H9 (cell line): Measurements from ENCODE around the gene GXYLT2. TPM values are rescaled to one million over a fixed set of nuclear protein-coding genes. Genes with fewer than 3 reads are reported as not detected.

ENCODE experiments used
- DNase-seq: peaks from one replicate; pipeline ENCODE4 v3.0.0-alpha.2; 2017
- H2AFZ ChIP-seq: one replicate; pipeline ENCODE4 v1.6.1; 2013; ENCODE audit warnings: mild to moderate bottlenecking, low read length, control low read depth, moderate library complexity
- H2AK5ac ChIP-seq: 2 replicates; pipeline ENCODE4 v1.6.1; 2013; ENCODE audit warnings: low read length, control low read depth, mixed read lengths; ENCODE audit not compliant: insufficient read length
- H2BK120ac ChIP-seq: one replicate; pipeline ENCODE4 v1.6.1; 2013; ENCODE audit warnings: low read depth, mild to moderate bottlenecking, low read length, control low read depth, inconsistent platforms; ENCODE audit not compliant: poor library complexity, severe bottlenecking
- H2BK12ac ChIP-seq: 2 replicates; pipeline ENCODE4 v1.6.1; 2013; ENCODE audit warnings: low read length, control low read depth, mixed read lengths, low read depth; ENCODE audit not compliant: insufficient read length
- H2BK15ac ChIP-seq: 2 replicates; pipeline ENCODE4 v1.6.1; 2013; ENCODE audit warnings: low read depth, low read length, control low read depth
- H2BK20ac ChIP-seq: one replicate; pipeline ENCODE4 v1.6.1; 2013; ENCODE audit warnings: low read depth, mild to moderate bottlenecking, low read length, control low read depth, inconsistent platforms; ENCODE audit not compliant: poor library complexity, severe bottlenecking
- H2BK5ac ChIP-seq: 2 replicates; pipeline ENCODE4 v1.6.1; 2013; ENCODE audit warnings: low read length, control low read depth, mixed read lengths; ENCODE audit not compliant: insufficient read length
- H3K14ac ChIP-seq: 2 replicates; pipeline ENCODE4 v1.6.1; 2013; ENCODE audit warnings: low read length, control low read depth; ENCODE audit not compliant: insufficient read depth
- H3K18ac ChIP-seq: 2 replicates; pipeline ENCODE4 v1.6.1; 2013; ENCODE audit warnings: low read depth, mild to moderate bottlenecking, mixed read lengths, low read length, control low read depth; ENCODE audit not compliant: insufficient read length
- H3K23ac ChIP-seq: 2 replicates; pipeline ENCODE4 v1.6.1; 2013; ENCODE audit warnings: low read length, control low read depth, mixed read lengths, low read depth; ENCODE audit not compliant: insufficient read length
- H3K23me2 ChIP-seq: 2 replicates; pipeline ENCODE4 v1.6.1; 2013; ENCODE audit warnings: low read depth, mild to moderate bottlenecking, mixed read lengths, low read length, control low read depth; ENCODE audit not compliant: insufficient read length, poor library complexity, severe bottlenecking
- H3K27ac ChIP-seq: 2 replicates; pipeline ENCODE4 v1.5.1; 2013; ENCODE audit warnings: low read length, control low read depth, mixed read lengths, low read depth; ENCODE audit not compliant: insufficient read length
- H3K27me3 ChIP-seq: 2 replicates; pipeline ENCODE4 v1.6.1; 2013; ENCODE audit warnings: low read length, control low read depth, inconsistent platforms; ENCODE audit not compliant: insufficient read depth
- H3K4ac ChIP-seq: 2 replicates; pipeline ENCODE4 v1.6.1; 2013; ENCODE audit warnings: low read depth, mild to moderate bottlenecking, control low read depth, inconsistent platforms, low read length, moderate library complexity
- H3K4me1 ChIP-seq: 2 replicates; pipeline ENCODE4 v1.6.1; 2013; ENCODE audit warnings: low read length, control low read depth, inconsistent platforms; ENCODE audit not compliant: insufficient read depth
- H3K4me2 ChIP-seq: 2 replicates; pipeline ENCODE4 v1.6.1; 2013; ENCODE audit warnings: low read length, control low read depth, mixed read lengths; ENCODE audit not compliant: insufficient read length, insufficient read depth
- H3K56ac ChIP-seq: 2 replicates; pipeline ENCODE4 v1.6.1; 2013; ENCODE audit warnings: low read depth, mild to moderate bottlenecking, mixed read lengths, low read length, control low read depth; ENCODE audit not compliant: insufficient read length
- H3K79me1 ChIP-seq: 2 replicates; pipeline ENCODE4 v1.6.1; 2013; ENCODE audit warnings: low read depth, mild to moderate bottlenecking, moderate library complexity, low read length, control low read depth, inconsistent platforms; ENCODE audit not compliant: insufficient read depth, poor library complexity, severe bottlenecking
- H3K79me2 ChIP-seq: 2 replicates; pipeline ENCODE4 v1.6.1; 2013; ENCODE audit warnings: low read length, control low read depth, inconsistent platforms; ENCODE audit not compliant: insufficient read depth
- H3K9ac ChIP-seq: 2 replicates; pipeline ENCODE4 v1.6.1; 2013; ENCODE audit warnings: low read length, control low read depth, mixed read lengths; ENCODE audit not compliant: insufficient read length; ENCODE audit errors: extremely low read depth
- H3K9me3 ChIP-seq: one replicate; pipeline ENCODE4 v1.6.1; 2013; ENCODE audit warnings: low read depth, low read length, inconsistent platforms; ENCODE audit not compliant: control insufficient read depth
- H3T11ph ChIP-seq: one replicate; pipeline ENCODE4 v1.6.1; 2013; ENCODE audit warnings: mild to moderate bottlenecking, low read length, control low read depth, inconsistent platforms
- H4K20me1 ChIP-seq: one replicate; pipeline ENCODE4 v1.6.1; 2013; ENCODE audit not compliant: control insufficient read depth, insufficient read length, insufficient read depth
- H4K5ac ChIP-seq: 2 replicates; pipeline ENCODE4 v1.6.1; 2013; ENCODE audit warnings: low read depth, mild to moderate bottlenecking, mixed read lengths, low read length, control low read depth; ENCODE audit not compliant: insufficient read length
- H4K8ac ChIP-seq: replicated peaks from 2 replicates; pipeline ENCODE4 v1.6.1; 2013; ENCODE audit warnings: low read length, control low read depth, mixed read lengths, low read depth; ENCODE audit not compliant: insufficient read length
- H4K91ac ChIP-seq: 2 replicates; pipeline ENCODE4 v1.6.1; 2013; ENCODE audit warnings: low read depth, mild to moderate bottlenecking, moderate library complexity, mixed read lengths, low read length, control low read depth; ENCODE audit not compliant: insufficient read length
- H3K27ac Mint-ChIP-seq, 3 experiments: 2 replicates in 2 of 3; 3 replicates in 1 of 3; pipeline ENCODE4 v1.8.0; 2020 to 2021; ENCODE audit warnings: mixed read lengths in 3 of 3, mild to moderate bottlenecking in 1 of 3, moderate library complexity in 1 of 3
- H3K27me3 Mint-ChIP-seq: 2 replicates; pipeline ENCODE4 v1.8.0; 2021; ENCODE audit warnings: low read depth, mild to moderate bottlenecking, moderate library complexity, mixed read lengths
- H3K36me3 Mint-ChIP-seq, 3 experiments: 2 replicates in 2 of 3; 3 replicates in 1 of 3; pipeline ENCODE4 v1.8.0; 2020 to 2021; ENCODE audit warnings: low read depth in 3 of 3, mixed read lengths in 3 of 3; ENCODE audit not compliant: insufficient read depth in 1 of 3
- H3K4me1 Mint-ChIP-seq, 2 experiments: 2 replicates each; pipeline ENCODE4 v1.8.0; 2020; ENCODE audit warnings: mixed read lengths in 2 of 2
- H3K4me3 Mint-ChIP-seq, 2 experiments: 2 replicates in 1 of 2; 3 replicates in 1 of 2; pipeline ENCODE4 v1.8.0; 2020 to 2021; ENCODE audit warnings: mild to moderate bottlenecking in 2 of 2, mixed read lengths in 2 of 2, moderate library complexity in 1 of 2
- H3K9me3 Mint-ChIP-seq, 2 experiments: 2 replicates in 1 of 2; 3 replicates in 1 of 2; pipeline ENCODE4 v1.8.0; 2020; ENCODE audit warnings: mild to moderate bottlenecking in 2 of 2, mixed read lengths in 2 of 2, moderate library complexity in 1 of 2
- WGBS: extraction: QIAGEN DNeasy Blood & Tissue Kit; methylation state at CpG from one replicate; pipeline ENCODE4 v1.1.7; 2013; ENCODE audit warnings: missing lambda C conversion rate, low lambda C conversion rate, mixed read lengths; ENCODE audit not compliant: insufficient read length; ENCODE audit errors: extremely low coverage; 5-methylcytosine and 5-hydroxymethylcytosine counted together
- total RNA-seq: library from RNA; stranded (reverse); gene quantifications from 2 replicates; pipeline ENCODE4 v1.2.1, GENCODE V29; 2021
- TF ChIP-seq, protein P1 (sequence below): fragments of 200-600 bp; sonication (generic); conservative IDR thresholded peaks from 3 replicates; pipeline ENCODE4 v1.8.0; 2021; ENCODE audit warnings: antibody characterized with exemption, mild to moderate bottlenecking

Gene GXYLT2
- total RNA-seq, 1 experiment from 2014 or later = 2.0 TPM

- Histone ChIP-seq H3K23ac (no peak overlapping the region), H2BK20ac (no peak overlapping the region), H3K14ac (no peak overlapping the region), H3K27ac (no peak overlapping the region), H2BK15ac (no peak overlapping the region), H2BK5ac (no peak overlapping the region), H3K4me1 (no peaks in the 10 kb centered on the region), H4K20me1 (no peaks in the 10 kb centered on the region), H3K79me1 (peaks cover 10% of the 10 kb centered on the region), H3K56ac (no peak overlapping the region), H4K8ac (no peak overlapping the region), H3K23me2 (no peaks in the 10 kb centered on the region), H3K27me3 (no peaks in the 10 kb centered on the region), H4K91ac (no peak overlapping the region), H3K9ac (no peak overlapping the region), H3K4me2 (no peak overlapping the region), H2AFZ (no peak overlapping the region), H2BK12ac (no peak overlapping the region), H3K79me2 (peaks cover 83% of the 10 kb centered on the region), H2AK5ac (no peak overlapping the region), H2BK120ac (no peak overlapping the region), H3K4ac (no peak overlapping the region), H3K9me3 (no peaks in the 10 kb centered on the region), H3T11ph (no peak overlapping the region), H4K5ac (no peak overlapping the region), H3K18ac (no peak overlapping the region)
- Mint-ChIP-seq H3K36me3 (peaks cover 31 to 61% (median 50%) of the 10 kb centered on the region in 3 experiments), H3K4me3 (no peak overlapping the region), H3K4me1 (peaks cover 40% of the 10 kb centered on the region in 2 experiments), H3K27me3 (no peaks in the 10 kb centered on the region), H3K9me3 (no peaks in the 10 kb centered on the region), H3K27ac (peak overlapping the region in 1 of 3 experiments; percentile 33; a peak in 1 of 7 replicates)
- DNase-seq = no peak
- WGBS = no CpG with 5 or more reads among the region's 6 CpGs
- TF ChIP-seq, protein P1, sequence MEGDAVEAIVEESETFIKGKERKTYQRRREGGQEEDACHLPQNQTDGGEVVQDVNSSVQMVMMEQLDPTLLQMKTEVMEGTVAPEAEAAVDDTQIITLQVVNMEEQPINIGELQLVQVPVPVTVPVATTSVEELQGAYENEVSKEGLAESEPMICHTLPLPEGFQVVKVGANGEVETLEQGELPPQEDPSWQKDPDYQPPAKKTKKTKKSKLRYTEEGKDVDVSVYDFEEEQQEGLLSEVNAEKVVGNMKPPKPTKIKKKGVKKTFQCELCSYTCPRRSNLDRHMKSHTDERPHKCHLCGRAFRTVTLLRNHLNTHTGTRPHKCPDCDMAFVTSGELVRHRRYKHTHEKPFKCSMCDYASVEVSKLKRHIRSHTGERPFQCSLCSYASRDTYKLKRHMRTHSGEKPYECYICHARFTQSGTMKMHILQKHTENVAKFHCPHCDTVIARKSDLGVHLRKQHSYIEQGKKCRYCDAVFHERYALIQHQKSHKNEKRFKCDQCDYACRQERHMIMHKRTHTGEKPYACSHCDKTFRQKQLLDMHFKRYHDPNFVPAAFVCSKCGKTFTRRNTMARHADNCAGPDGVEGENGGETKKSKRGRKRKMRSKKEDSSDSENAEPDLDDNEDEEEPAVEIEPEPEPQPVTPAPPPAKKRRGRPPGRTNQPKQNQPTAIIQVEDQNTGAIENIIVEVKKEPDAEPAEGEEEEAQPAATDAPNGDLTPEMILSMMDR = no peak
Observed at GRCh38 chr3:73007992-73008712, 120.3 kb downstream of the GXYLT2 start.
